HG03460 (cell line): ENCODE results near the gene DNMT1.

Source experiments
- ATAC-seq: cut with Tn5 transposase; IDR thresholded peaks from one replicate; pipeline ENCODE4 v1.9.1; 2021; ENCODE audit not compliant: unreplicated experiment

The DNMT1 gene

GRCh38 chr19:10142701-10143375 lies 51.9 kb downstream of the DNMT1 start:
- no peak for ATAC-seq

DNA sequence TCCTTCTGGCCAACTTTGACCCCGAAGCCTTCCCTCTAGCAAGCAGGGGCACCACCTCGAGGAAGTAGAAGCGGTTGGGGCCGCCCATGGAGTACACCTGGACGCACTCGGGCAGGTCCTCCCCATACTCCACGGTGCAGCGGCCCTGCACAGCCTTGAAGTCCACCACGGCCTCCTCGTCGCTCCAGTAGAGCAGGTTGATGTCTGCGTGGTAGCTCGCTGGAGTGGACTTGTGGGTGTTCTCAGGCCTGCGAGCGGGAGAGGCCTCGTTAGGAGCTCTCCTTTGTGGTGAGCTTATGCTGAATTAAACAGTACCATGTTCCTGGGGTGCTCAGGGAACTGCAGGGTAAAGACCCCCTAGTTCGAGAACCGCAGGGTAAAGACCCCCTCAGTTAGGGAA lies 52.8 kb downstream of the DNMT1 start:
- no peak for ATAC-seq

DNA sequence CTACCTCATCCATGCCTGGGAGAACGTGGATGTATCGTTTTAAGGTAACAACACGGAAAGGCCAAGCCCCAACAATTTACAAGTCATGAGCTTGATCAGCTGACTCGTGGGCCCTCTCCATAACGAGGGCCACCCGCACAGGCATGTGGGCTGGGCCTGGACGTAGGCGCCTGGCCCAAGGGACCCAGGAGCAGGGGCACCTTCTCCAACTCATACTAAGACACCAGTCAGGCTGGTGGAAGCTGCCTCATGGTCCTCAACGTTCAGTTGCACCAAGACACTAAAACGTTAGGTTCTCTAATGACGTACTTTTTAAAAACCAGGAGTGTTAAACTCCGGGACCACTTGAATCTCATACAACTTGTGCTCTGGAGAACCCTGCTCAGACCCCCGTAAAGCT lies 53.3 kb downstream of the DNMT1 start:
- no peak for ATAC-seq

DNA sequence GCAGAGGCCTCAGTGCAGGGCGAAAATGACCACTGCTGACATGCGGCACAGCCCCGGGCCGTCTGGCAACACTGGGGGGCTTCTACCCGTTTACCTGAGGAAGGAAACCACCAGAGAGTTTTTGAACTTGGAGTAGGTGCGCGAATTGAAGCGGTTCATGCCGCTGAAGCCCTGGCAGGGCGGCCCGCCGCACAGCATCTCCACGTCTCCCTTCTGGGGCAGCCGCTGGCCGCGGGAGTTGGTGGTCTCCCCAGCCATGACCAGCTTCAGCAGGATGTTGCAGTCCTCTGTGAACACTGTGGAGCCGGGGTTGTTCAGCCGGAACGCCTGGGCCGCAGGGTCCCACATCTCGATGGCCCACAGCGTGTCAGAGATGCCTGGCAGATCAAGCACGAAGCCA lies 54.8 kb downstream of the DNMT1 start:
- no peak for ATAC-seq

- ATAC-seq: no peak
Observed at GRCh38 chr19:10138879-10139795, 55.6 kb downstream of the DNMT1 start.

- ATAC-seq: no peak
Observed at GRCh38 chr19:10137751-10138682, 56.7 kb downstream of the DNMT1 start.

DNA sequence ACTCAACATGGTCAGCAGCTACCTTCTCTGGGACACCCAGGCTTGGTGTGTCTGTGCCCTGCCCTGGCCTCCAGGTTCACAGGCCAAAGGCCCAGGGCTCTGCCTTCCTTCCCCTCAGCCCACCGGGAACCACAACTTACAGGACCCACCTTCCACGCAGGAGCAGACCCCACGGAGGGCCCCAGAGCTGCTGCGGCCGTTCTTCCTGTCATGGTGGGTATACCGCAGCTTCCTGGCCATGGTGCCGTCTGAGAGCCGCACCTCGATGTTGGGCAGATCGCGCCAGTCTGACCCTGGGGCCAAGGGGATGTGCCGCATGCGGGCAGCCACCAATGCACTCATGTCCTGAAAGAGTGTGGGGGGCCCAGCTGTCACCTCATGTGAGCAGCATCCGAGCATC lies 57.8 kb downstream of the DNMT1 start:
- ATAC-seq: no peak

DNA sequence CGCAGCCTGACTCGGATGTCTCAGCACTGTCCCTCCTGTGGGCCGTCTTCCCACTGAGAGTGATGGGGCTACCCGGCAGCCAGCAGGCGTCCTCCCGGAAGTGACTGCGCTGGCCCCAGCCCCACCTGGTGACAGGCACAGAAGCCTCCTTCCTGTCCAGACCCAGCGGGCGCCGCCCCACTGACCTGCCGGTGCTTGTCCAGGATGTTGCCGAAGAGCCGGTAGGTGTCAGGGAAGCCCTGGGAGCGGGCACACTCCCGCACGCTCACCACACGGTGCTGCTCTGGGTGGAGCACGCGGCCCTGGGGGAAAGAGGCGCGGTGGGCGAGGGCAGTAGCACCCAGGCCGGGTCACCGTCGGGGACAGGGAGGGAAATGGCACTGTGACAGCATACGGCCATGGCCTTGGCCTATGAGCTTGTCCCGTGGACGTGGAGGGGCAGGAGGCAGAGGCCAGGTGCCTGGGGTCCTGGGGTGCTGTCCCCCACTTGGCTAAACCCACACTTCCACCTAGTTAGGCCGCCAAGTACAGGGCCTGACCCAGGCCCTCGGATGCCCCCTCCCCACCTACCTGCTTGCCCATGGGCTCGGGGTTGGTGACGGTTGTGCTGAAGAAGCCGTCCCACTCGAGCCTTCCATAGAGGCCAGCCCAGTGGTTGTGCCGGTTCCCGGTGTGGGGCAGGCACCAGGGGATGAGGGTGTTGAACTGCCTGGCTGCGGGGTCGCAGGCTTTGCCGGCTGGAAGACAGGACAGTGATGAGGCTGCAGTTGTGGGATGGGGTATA lies 59.0 kb downstream of the DNMT1 start:
- no peak for ATAC-seq

GRCh38 chr19:10134040-10134439 lies 60.7 kb downstream of the DNMT1 start:
- ATAC-seq: no peak

- no peak for ATAC-seq
Observed at GRCh38 chr19:10133596-10133995, 61.2 kb downstream of the DNMT1 start.

GRCh38 chr19:10132905-10133304 lies 61.8 kb downstream of the DNMT1 start:
- no peak for ATAC-seq

DNA sequence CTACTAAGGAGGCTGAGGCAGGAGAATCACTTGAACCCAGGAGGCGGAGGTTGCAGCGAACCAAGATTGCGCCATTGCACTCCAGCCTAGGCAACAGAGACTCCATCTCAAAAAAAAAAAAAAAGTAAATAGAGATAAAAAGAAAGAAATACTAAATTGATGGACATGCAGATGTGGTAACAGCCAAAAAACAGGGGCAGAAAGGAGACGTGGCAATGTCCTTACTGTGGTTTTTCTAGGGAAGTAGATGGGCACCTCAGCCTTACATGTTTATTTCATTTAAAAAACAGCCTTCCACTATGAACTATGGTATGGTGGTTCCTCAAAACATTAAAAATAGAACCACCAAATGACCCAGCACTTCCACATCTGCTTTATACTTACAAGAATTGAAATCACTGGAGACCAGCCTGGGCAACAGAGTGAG lies 68.5 kb downstream of the DNMT1 start:
- ATAC-seq: no peak

DNA sequence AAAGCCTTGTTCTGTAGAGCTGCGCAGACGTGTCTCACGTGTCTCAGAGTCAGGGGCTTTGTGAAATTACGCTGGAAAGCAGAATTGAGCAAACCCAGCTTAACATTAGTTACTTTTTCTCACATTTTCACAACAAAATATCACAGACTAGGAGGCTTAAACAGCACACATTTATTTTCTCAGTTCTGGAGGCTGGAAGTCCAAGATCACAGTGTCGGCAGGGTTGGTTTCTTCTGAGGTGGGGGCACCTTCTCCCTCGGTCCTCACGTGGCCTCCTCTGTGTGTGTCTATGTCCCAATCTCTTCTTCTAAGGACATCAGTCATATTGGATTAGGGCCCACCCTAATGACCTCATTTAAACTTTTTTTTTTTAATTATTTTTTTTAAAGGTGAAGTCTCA lies 70.3 kb downstream of the DNMT1 start:
- ATAC-seq: no peak

GRCh38 chr19:10122045-10122444 lies 72.7 kb downstream of the DNMT1 start:
- no peak for ATAC-seq

GRCh38 chr19:10120538-10121189 lies 74.1 kb downstream of the DNMT1 start:
- no peak for ATAC-seq

DNA sequence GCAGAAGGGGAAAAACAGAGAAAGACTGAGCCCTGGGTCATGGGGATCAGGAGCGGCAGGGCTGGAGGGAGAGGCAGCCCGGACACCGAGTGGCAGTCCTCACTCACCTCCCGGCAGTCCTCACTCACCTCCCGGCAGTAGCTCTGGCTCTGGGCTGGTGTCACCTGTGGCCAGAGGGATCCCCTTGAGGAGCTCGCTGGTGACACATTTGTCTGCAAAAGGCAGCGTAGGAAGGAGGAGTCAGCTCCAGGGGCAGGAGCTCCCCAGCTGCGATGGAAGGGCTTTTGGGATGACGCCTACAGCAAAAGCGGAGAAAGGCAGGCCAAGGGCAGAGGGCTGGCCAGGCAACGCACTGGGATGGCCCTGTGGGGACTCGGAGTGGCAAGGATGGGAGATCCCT lies 75.8 kb downstream of the DNMT1 start:
- no peak for ATAC-seq

- no peak for ATAC-seq
Observed at GRCh38 chr19:10116866-10117616, 77.7 kb downstream of the DNMT1 start.

DNA sequence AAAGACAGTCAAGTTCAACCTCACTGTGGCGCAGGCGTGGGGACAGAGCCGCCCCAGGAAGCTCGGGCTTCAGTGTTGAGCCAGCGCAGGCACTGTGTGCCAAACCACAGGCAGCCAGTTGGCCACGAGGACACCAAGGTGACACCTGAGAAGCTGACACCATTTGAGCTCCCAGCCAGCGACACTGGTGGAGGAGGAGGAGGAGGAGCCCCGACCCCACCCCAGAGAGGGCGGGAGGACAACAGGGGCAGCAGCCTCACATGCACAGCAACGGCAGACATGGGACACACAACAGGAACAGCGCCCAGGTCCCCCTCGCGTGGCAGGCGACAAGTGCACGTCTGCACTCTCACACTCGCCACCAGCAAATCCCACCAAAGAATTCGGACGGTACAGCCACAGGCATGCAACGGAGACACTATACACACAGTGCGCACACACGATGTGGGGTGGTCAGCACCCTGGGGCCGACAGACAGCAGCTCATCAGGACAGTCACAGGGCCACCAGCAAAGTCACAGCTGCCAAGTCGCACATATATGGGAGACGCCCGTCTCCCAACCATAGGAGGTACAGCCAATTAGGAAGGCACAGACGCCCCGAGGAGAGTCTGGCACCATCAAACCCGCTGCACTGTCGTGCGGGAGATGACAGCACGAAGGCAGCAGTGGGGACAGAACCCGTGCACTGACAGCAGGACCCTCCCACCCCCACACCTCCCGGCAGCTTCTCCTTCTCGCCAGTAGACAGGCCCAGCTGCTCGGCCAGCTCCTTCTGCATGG lies 78.5 kb downstream of the DNMT1 start:
- ATAC-seq: no peak
